GM21423 (cell line): ENCODE data around the gene LIPH.
"Not testable (repeated sequence)": the region's sequence is repeated elsewhere in the genome, so short reads cannot be mapped to it uniquely, and the experiment has no call there.

Source experiments
- ATAC-seq: cut with Tn5 transposase; IDR thresholded peaks from one replicate; pipeline ENCODE4 v1.9.1; 2021; ENCODE audit warnings: mild to moderate bottlenecking, moderate library complexity; ENCODE audit not compliant: unreplicated experiment

LIPH gene

GRCh38 chr3:185490241-185490640 lies 62.1 kb downstream of the LIPH start:
- ATAC-seq, result no peak

- no peak for ATAC-seq
Observed at GRCh38 chr3:185489462-185489861, 62.9 kb downstream of the LIPH start.

GRCh38 chr3:185488465-185488864 lies 63.9 kb downstream of the LIPH start:
- ATAC-seq, result no peak

GRCh38 chr3:185486394-185486793 lies 66.0 kb downstream of the LIPH start:
- ATAC-seq, result no peak

- no peak for ATAC-seq
Observed at GRCh38 chr3:185484296-185484695, 68.1 kb downstream of the LIPH start.

GRCh38 chr3:185479373-185479945 lies 72.9 kb downstream of the LIPH start:
- ATAC-seq, result no peak

GRCh38 chr3:185477316-185477715 lies 75.1 kb downstream of the LIPH start:
- no peak for ATAC-seq

- not testable (repeated sequence) for ATAC-seq
Observed at GRCh38 chr3:185474922-185475321, 77.5 kb downstream of the LIPH start.

- ATAC-seq, result no peak
Observed at GRCh38 chr3:185473290-185473815, 79.0 kb downstream of the LIPH start.

GRCh38 chr3:185470323-185470722 lies 82.1 kb downstream of the LIPH start:
- ATAC-seq, result no peak

GRCh38 chr3:185469542-185469941 lies 82.8 kb downstream of the LIPH start:
- no peak for ATAC-seq

GRCh38 chr3:185466123-185466522 lies 86.3 kb downstream of the LIPH start:
- not testable (repeated sequence) for ATAC-seq

- no peak for ATAC-seq
Observed at GRCh38 chr3:185465471-185465870, 86.9 kb downstream of the LIPH start.

- no peak for ATAC-seq
Observed at GRCh38 chr3:185460719-185461350, 91.6 kb downstream of the LIPH start.

GRCh38 chr3:185460309-185460708 lies 92.1 kb downstream of the LIPH start:
- ATAC-seq, result no peak

- no peak for ATAC-seq
Observed at GRCh38 chr3:185457376-185457775, 95.0 kb downstream of the LIPH start.
